A549 (cell line): ENCODE data around the gene AIMP2. TPM values are rescaled to one million over a fixed set of nuclear protein-coding genes. Genes with fewer than 3 reads are reported as not detected.

ENCODE experiments used
- ATAC-seq, 2 experiments: fragments of 200-7000 bp in 1 of 2; fragments of >200 bp in 1 of 2; cut with Nextera tagmentation in 1 of 2; cut with Tn5 transposase in 1 of 2; 3 replicates each; pipeline versions ENCODE4 v1.8.0 to v1.9.1; 2018 to 2020; ENCODE audit warnings: mild to moderate bottlenecking in 1 of 2, moderate library complexity in 1 of 2
- CTCF ChIA-PET: fragments of 300-600 bp; sonication (Branson Sonifier 250); formaldehyde crosslinking; extraction: SDS; loops from one replicate; lab custom pipeline; 2021; ENCODE audit warnings: antibody characterized with exemption, inconsistent platforms; lab: Yijun Ruan, JAX
- POLR2A ChIA-PET: fragments of 350-600 bp; formaldehyde crosslinking; extraction: SDS; loops from one replicate; lab custom pipeline; 2021; ENCODE audit warnings: antibody characterized with exemption, inconsistent platforms; lab: Yijun Ruan, JAX
- DNase-seq, 2 experiments: peaks; one replicate each; pipeline versions ENCODE4 v3.0.0 to v3.0.0-alpha.2; 2011 to 2016; ENCODE audit warnings: low read depth in 1 of 2, low spot score in 1 of 2
- FAIRE-seq: peaks from 2 replicates; lab custom pipeline; 2011; peaks lifted over from hg19 to GRCh38; lab: Jason Lieb, UNC
- H3K27ac ChIP-seq, 2 experiments: fragments of >200 bp; sonication (Bioruptor Twin); formaldehyde crosslinking; 3 replicates each; pipeline ENCODE4 v1.5.1; 2016 to 2017
- H3K4me1 ChIP-seq: fragments of >200 bp; sonication (Bioruptor Twin); formaldehyde crosslinking; 3 replicates; pipeline ENCODE4 v1.6.1; 2016
- H3K4me2 ChIP-seq: fragments of >200 bp; sonication (Bioruptor Twin); formaldehyde crosslinking; 3 replicates; pipeline ENCODE4 v1.6.1; 2016
- H3K4me3 ChIP-seq: fragments of >200 bp; sonication (Bioruptor Twin); formaldehyde crosslinking; 3 replicates; pipeline ENCODE4 v1.5.1; 2016
- H3K9me3 ChIP-seq: fragments of >200 bp; sonication (Bioruptor Twin); formaldehyde crosslinking; 3 replicates; pipeline ENCODE4 v1.6.1; 2016
- CHD4 ChIP-seq: fragments of 200-600 bp; sonication (generic); IDR thresholded peaks from 2 replicates; pipeline ENCODE4 v1.6.1; 2016; ENCODE audit warnings: antibody characterized with exemption, mild to moderate bottlenecking, borderline replicate concordance
- EHF ChIP-seq: fragments of 250-450 bp; sonication (Bioruptor Pico); IDR thresholded peaks from 2 replicates; pipeline ENCODE4 v1.5.0; 2020; ENCODE audit warnings: mild to moderate bottlenecking
- ELK1 ChIP-seq: fragments of 150-350 bp; IDR thresholded peaks from 2 replicates; pipeline ENCODE4 v1.6.1; 2014; ENCODE audit warnings: low read depth, mild to moderate bottlenecking, low read length
- FOSB ChIP-seq: fragments of 250-450 bp; sonication (Bioruptor Pico); IDR thresholded peaks from 2 replicates; pipeline ENCODE4 v1.5.0; 2020; ENCODE audit warnings: mild to moderate bottlenecking, moderate library complexity
- GATA3 ChIP-seq: IDR thresholded peaks from 2 replicates; pipeline ENCODE4 v1.6.1; 2012; ENCODE audit warnings: borderline replicate concordance
- HDAC2 ChIP-seq: fragments of 200-600 bp; sonication (generic); IDR thresholded peaks from 2 replicates; pipeline ENCODE4 v1.6.1; 2016
- HEYL ChIP-seq: fragments of 250-450 bp; sonication (Bioruptor Pico); IDR thresholded peaks from 2 replicates; pipeline ENCODE4 v1.8.0; 2021; ENCODE audit warnings: mild to moderate bottlenecking, moderate library complexity
- JUN ChIP-seq, 2 experiments: fragments of >200 bp; sonication (Bioruptor Twin); formaldehyde crosslinking; IDR thresholded peaks; 2 replicates in 1 of 2; 3 replicates in 1 of 2; pipeline ENCODE4 v1.6.1; 2016 to 2017
- JUNB ChIP-seq: fragments of >200 bp; sonication (Bioruptor Twin); formaldehyde crosslinking; IDR thresholded peaks from 2 replicates; pipeline ENCODE4 v1.6.1; 2016
- KDM1A ChIP-seq: fragments of 200-600 bp; sonication (generic); IDR thresholded peaks from 2 replicates; pipeline ENCODE4 v1.6.1; 2016; ENCODE audit warnings: low read depth, mild to moderate bottlenecking
- KDM5A ChIP-seq: fragments of 200-600 bp; sonication (generic); IDR thresholded peaks from 2 replicates; pipeline ENCODE4 v1.6.1; 2016; ENCODE audit warnings: antibody characterized with exemption, mild to moderate bottlenecking
- MAFK ChIP-seq: fragments of 450-650 bp; IDR thresholded peaks from 2 replicates; pipeline ENCODE4 v1.6.1; 2014; ENCODE audit not compliant: partially characterized antibody
- MAZ ChIP-seq: fragments of 150-350 bp; IDR thresholded peaks from 2 replicates; pipeline ENCODE4 v1.6.1; 2014; ENCODE audit warnings: antibody characterized with exemption, low read depth, low read length, borderline replicate concordance
- POLR2AphosphoS2 ChIP-seq: conservative IDR thresholded peaks from 2 replicates; pipeline ENCODE4 v1.6.1; 2012; ENCODE audit warnings: low read length, improper control_type of control experiment, inconsistent platforms
- RARB ChIP-seq: fragments of 250-450 bp; sonication (Bioruptor Pico); IDR thresholded peaks from 2 replicates; pipeline ENCODE4 v1.8.0; 2021; ENCODE audit warnings: mild to moderate bottlenecking, moderate library complexity
- RNF2 ChIP-seq: fragments of 200-600 bp; sonication (generic); IDR thresholded peaks from 2 replicates; pipeline ENCODE4 v1.6.1; 2016; ENCODE audit warnings: low read depth, mild to moderate bottlenecking, antibody characterized with exemption, moderate library complexity, borderline replicate concordance
- ZC3H11A ChIP-seq: fragments of 450-650 bp; IDR thresholded peaks from 2 replicates; pipeline ENCODE4 v1.6.1; 2014; ENCODE audit warnings: antibody characterized with exemption, mild to moderate bottlenecking
- ZSCAN20 ChIP-seq: fragments of 250-450 bp; sonication (Bioruptor Pico); IDR thresholded peaks from 2 replicates; pipeline ENCODE4 v1.8.0; 2022; ENCODE audit warnings: mild to moderate bottlenecking, moderate library complexity
- WGBS: methylation state at CpG from one replicate; pipeline ENCODE4 v1.1.6; 2017; ENCODE audit errors: missing lambda C conversion rate; 5-methylcytosine and 5-hydroxymethylcytosine counted together
- polyA plus RNA-seq, 4 experiments: library from polyadenylated mRNA; depleted of rRNA in 3 of 4; stranded (reverse); fragments of >200 nt; fragmentation: RNase III in 1 of 4; extraction: RNeasy Plus Mini Kit Qiagen cat#74134 plus additional on column Dnase treatment in 1 of 4; gene quantifications; 2 replicates in 3 of 4; 3 replicates in 1 of 4; pipeline ENCODE4 v1.2.3, GENCODE V29; 2011 to 2017
- TF ChIP-seq, protein P1 (sequence below): fragments of 450-650 bp; IDR thresholded peaks from 2 replicates; pipeline ENCODE4 v1.6.1; 2014; ENCODE audit warnings: antibody characterized with exemption
- TF ChIP-seq, protein P2 (sequence below): fragments of >200 bp; sonication (Bioruptor Twin); formaldehyde crosslinking; IDR thresholded peaks from 3 replicates; pipeline ENCODE4 v1.5.1; 2016
- TF ChIP-seq, protein P3 (sequence below): fragments of >200 bp; sonication (Bioruptor Twin); formaldehyde crosslinking; IDR thresholded peaks from 2 replicates; pipeline ENCODE4 v1.6.1; 2016
- TF ChIP-seq, protein P4 (sequence below): IDR thresholded peaks from 2 replicates; pipeline ENCODE4 v1.6.1; 2012

The AIMP2 gene
- polyA plus RNA-seq, 2 of the 4 experiments (the other 2 are of a cell fraction) = 82.0 to 128 TPM

DNA sequence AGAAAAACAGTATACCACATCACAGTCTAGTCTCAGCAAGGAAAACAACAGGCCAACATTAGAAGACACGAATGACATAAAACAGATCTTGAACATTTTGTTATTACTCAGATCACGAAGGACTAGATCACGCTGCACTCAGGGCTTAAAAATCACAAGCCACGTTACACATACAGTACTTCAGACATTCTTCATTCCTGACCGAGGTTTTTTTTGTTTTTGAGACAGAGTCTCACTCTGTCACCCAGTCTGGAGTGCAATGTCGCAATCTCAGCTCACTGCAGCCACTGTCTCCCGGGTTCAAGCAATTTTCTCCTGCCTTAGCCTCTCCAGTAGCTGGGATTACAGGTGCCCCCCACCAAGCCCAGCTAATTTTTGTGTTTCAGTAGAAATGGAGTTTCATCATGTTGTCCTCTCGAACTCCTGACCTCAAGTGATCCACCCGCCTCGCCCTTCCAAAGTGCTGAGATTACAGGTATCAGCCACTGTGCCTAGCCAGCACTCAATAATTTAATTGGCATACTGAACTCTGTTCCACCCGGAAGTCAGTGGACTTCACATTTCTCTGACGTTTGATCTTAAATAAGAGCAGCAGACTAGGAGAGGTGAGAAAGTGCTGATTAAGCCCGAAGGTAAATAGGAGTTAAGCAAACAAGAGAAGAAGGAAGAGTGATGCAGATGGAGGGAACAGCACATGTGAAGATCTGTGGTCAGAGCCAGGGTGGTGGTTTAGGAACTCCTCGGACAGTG, 3.5 kb downstream of the AIMP2 start (continued):
- TF ChIP-seq, protein P1, sequence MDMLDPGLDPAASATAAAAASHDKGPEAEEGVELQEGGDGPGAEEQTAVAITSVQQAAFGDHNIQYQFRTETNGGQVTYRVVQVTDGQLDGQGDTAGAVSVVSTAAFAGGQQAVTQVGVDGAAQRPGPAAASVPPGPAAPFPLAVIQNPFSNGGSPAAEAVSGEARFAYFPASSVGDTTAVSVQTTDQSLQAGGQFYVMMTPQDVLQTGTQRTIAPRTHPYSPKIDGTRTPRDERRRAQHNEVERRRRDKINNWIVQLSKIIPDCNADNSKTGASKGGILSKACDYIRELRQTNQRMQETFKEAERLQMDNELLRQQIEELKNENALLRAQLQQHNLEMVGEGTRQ = no peak
- TF ChIP-seq CHD4 = no peak

DNA sequence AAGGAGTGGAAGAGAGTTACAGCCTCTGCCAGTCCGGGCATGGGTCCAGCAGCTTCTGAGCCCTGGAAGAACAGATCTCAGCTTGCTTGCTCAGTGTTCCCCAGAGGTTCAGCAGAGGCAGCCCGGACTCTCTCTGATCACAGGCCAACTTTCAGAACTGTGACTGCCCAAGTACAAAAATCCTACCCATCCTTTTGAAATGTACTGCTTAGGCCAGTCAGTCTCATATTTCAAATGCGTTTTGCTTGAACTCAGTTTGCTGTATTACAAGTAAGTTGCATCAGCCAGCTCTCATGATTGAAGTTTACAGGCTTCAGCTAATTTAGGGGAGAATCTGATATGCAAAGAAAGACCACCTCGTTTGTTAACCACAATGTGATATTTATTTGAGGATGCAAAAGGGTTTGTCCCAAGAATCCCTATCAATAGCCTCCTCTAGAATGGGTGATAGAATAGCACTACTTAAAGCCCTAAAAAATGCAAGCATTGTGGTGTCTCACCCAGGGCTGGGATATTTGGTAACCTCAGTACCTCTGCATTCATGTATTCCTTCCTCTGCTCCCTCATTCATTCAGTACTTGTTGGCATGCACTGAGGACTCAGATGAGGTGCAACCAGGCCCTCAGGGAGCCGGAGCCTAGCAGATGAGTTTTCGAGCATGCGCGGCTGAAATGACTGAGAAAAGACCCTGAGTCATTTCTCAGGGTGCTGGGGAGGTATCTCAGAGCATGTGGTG, 7.0 kb downstream of the AIMP2 start:
- TF ChIP-seq RNF2 = no peak
- TF ChIP-seq, protein P2, sequence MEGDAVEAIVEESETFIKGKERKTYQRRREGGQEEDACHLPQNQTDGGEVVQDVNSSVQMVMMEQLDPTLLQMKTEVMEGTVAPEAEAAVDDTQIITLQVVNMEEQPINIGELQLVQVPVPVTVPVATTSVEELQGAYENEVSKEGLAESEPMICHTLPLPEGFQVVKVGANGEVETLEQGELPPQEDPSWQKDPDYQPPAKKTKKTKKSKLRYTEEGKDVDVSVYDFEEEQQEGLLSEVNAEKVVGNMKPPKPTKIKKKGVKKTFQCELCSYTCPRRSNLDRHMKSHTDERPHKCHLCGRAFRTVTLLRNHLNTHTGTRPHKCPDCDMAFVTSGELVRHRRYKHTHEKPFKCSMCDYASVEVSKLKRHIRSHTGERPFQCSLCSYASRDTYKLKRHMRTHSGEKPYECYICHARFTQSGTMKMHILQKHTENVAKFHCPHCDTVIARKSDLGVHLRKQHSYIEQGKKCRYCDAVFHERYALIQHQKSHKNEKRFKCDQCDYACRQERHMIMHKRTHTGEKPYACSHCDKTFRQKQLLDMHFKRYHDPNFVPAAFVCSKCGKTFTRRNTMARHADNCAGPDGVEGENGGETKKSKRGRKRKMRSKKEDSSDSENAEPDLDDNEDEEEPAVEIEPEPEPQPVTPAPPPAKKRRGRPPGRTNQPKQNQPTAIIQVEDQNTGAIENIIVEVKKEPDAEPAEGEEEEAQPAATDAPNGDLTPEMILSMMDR = no peak
- no peak for TF ChIP-seq RARB (CRISPR knock-in tag)
- no peak for TF ChIP-seq JUNB
- TF ChIP-seq, protein P3, sequence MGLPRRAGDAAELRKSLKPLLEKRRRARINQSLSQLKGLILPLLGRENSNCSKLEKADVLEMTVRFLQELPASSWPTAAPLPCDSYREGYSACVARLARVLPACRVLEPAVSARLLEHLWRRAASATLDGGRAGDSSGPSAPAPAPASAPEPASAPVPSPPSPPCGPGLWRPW = no peak
- TF ChIP-seq FOSB (CRISPR knock-in tag) = no peak
- no peak for TF ChIP-seq KDM5A
- TF ChIP-seq ELK1 = no peak
- TF ChIP-seq POLR2AphosphoS2 = no peak
- no peak for TF ChIP-seq HEYL (CRISPR knock-in tag)
- TF ChIP-seq KDM1A = no peak
- TF ChIP-seq, protein P4, sequence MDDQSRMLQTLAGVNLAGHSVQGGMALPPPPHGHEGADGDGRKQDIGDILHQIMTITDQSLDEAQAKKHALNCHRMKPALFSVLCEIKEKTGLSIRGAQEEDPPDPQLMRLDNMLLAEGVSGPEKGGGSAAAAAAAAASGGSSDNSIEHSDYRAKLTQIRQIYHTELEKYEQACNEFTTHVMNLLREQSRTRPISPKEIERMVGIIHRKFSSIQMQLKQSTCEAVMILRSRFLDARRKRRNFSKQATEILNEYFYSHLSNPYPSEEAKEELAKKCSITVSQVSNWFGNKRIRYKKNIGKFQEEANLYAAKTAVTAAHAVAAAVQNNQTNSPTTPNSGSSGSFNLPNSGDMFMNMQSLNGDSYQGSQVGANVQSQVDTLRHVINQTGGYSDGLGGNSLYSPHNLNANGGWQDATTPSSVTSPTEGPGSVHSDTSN = no peak
- no peak for TF ChIP-seq GATA3
- TF ChIP-seq MAZ = no peak
- TF ChIP-seq JUN (IDR thresholded peaks at IDR 0.05) = no peak
- TF ChIP-seq CHD4 = no peak
- ChIA-PET CTCF (interaction anchor here (0.5 kb wide), 1 partner anchor 328 kb away, joined by 3 read pairs; no protein-coding TSS in a partner anchor), POLR2A (interaction anchor here (1.1 to 1.2 kb wide), 2 partner anchors 8 to 369 kb away, joined by 3 to 4 read pairs; no protein-coding TSS in a partner anchor)
- peak overlapping the region; percentile 22; the same call in 2 of the 3 replicates for H3K4me2 ChIP-seq
- ATAC-seq (peak in 1 of 2 experiments; percentile 55; a peak in 2 of 6 replicates), DNase-seq (no peak), FAIRE-seq (no peak)
- no peaks in the 10 kb centered on the region for H3K9me3 ChIP-seq
- H3K27ac ChIP-seq = peak overlapping the region; percentile 75 to 83
- peaks cover 29% of the 10 kb centered on the region; the same call in 2 of the 3 replicates for H3K4me1 ChIP-seq
- 83% methylated on average over 8 of the region's 8 CpGs for WGBS
- H3K4me3 ChIP-seq = no peak overlapping the region

DNA sequence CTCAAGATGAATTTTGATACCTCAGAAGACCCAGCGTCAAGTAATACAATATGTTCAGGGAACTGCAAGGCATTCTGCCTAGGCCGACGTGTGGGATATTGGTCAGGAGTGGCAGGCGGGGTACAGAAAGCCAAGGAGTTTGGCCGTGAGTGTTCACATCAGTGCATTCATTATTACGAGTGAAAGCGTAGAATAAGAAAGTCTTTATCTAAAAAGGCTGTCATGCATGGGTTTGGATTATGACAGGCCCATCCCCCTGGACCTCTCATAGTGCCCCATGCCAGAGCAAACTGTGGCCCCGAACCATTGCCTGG, 7.5 kb downstream of the AIMP2 start:
- no peak for TF ChIP-seq RARB (CRISPR knock-in tag)
- TF ChIP-seq HDAC2 = no peak
- no peak for TF ChIP-seq EHF (CRISPR knock-in tag)
- no peak for TF ChIP-seq MAFK
- TF ChIP-seq ZC3H11A = no peak
- TF ChIP-seq ZSCAN20 (CRISPR knock-in tag) = no peak
- no peak for TF ChIP-seq RNF2
- no peak for TF ChIP-seq KDM5A
- peaks cover 26% of the 10 kb centered on the region; the same call in 2 of the 3 replicates for H3K4me1 ChIP-seq
- no peak for ATAC-seq
- CTCF ChIA-PET = no interaction called here
- FAIRE-seq = no peak
- POLR2A ChIA-PET = no interaction called here
- no peak for DNase-seq
- 94% methylated on average over 8 of the region's 8 CpGs for WGBS
- H3K4me2 ChIP-seq = no peak overlapping the region
- no peaks in the 10 kb centered on the region for H3K9me3 ChIP-seq
- no peak overlapping the region for H3K4me3 ChIP-seq
- H3K27ac ChIP-seq = peak overlapping the region; percentile 75 to 83
